H1 (cell line): ENCODE data around the gene GAMT. TPM values are rescaled to one million over a fixed set of nuclear protein-coding genes. Genes with fewer than 3 reads are reported as not detected.

ENCODE experiments used
- CTCF ChIA-PET: fragments of 300-600 bp; sonication (Branson Sonifier 250); formaldehyde crosslinking; loops from one replicate; lab custom pipeline; 2021; ENCODE audit not compliant: partially characterized antibody; lab: Charles Lee
- POLR2A ChIA-PET: fragments of 300-600 bp; sonication (Branson Sonifier 250); formaldehyde crosslinking; loops from one replicate; lab custom pipeline; 2021; ENCODE audit warnings: inconsistent platforms; ENCODE audit not compliant: partially characterized antibody; lab: Charles Lee
- DNase-seq, 2 experiments: peaks; one replicate each; pipeline versions ENCODE4 v3.0.0 to v3.0.0-alpha.2; 2010 to 2022; ENCODE audit warnings: low spot score in 2 of 2, low read depth in 1 of 2, mixed read lengths in 1 of 2
- FAIRE-seq: peaks from 2 replicates; lab custom pipeline; 2011; peaks lifted over from hg19 to GRCh38; lab: Jason Lieb, UNC
- H2AFZ ChIP-seq: 2 replicates; pipeline ENCODE4 v1.8.1; 2012; ENCODE audit warnings: low read length, inconsistent platforms
- H2AK5ac ChIP-seq: 2 replicates; pipeline ENCODE4 v1.6.1; 2013; ENCODE audit warnings: low read depth, low read length
- H2BK120ac ChIP-seq: replicated peaks from 2 replicates; pipeline ENCODE3; 2013; ENCODE audit warnings: low read depth, low read length, inconsistent platforms
- H2BK12ac ChIP-seq: 2 replicates; pipeline ENCODE4 v1.6.1; 2013; ENCODE audit warnings: low read depth, low read length
- H2BK15ac ChIP-seq: 2 replicates; pipeline ENCODE4 v1.6.1; 2013; ENCODE audit warnings: low read length
- H2BK20ac ChIP-seq: 2 replicates; pipeline ENCODE4 v1.6.1; 2013; ENCODE audit warnings: low read length
- H2BK5ac ChIP-seq: 2 replicates; pipeline ENCODE4 v1.6.1; 2013; ENCODE audit warnings: low read depth, low read length
- H3K14ac ChIP-seq: 2 replicates; pipeline ENCODE4 v1.6.1; 2013; ENCODE audit warnings: inconsistent platforms; ENCODE audit not compliant: insufficient read length
- H3K18ac ChIP-seq: 2 replicates; pipeline ENCODE4 v1.6.1; 2013; ENCODE audit warnings: low read length; ENCODE audit errors: extremely low read depth
- H3K23ac ChIP-seq: 2 replicates; pipeline ENCODE4 v1.6.1; 2013; ENCODE audit warnings: inconsistent platforms; ENCODE audit not compliant: insufficient read length
- H3K23me2 ChIP-seq: 2 replicates; pipeline ENCODE4 v1.6.1; 2013; ENCODE audit warnings: low read depth, low read length
- H3K27ac ChIP-seq: 2 replicates; pipeline ENCODE4 v1.6.1; 2011; ENCODE audit warnings: low read depth, low read length, inconsistent platforms
- H3K27me3 ChIP-seq, 4 experiments: replicated peaks in 1 of 4; 1 replicate in 1 of 4; 2 replicates in 3 of 4; pipeline versions ENCODE4 v1.6.1 to v1.8.1; 2011 to 2013; ENCODE audit warnings: low read length in 3 of 4, mild to moderate bottlenecking in 3 of 4, inconsistent platforms in 2 of 4, mixed read lengths in 2 of 4, moderate library complexity in 1 of 4; ENCODE audit not compliant: control insufficient read depth in 3 of 4, insufficient read depth in 3 of 4; ENCODE audit errors: extremely low read depth in 1 of 4
- H3K36me3 ChIP-seq, 4 experiments: 2 replicates each; pipeline versions ENCODE4 v1.6.1 to v1.8.1; 2011 to 2013; ENCODE audit warnings: mild to moderate bottlenecking in 4 of 4, low read length in 3 of 4, moderate library complexity in 2 of 4, control low read depth in 1 of 4, inconsistent platforms in 1 of 4; ENCODE audit not compliant: insufficient read depth in 4 of 4, control insufficient read depth in 2 of 4
- H3K4ac ChIP-seq: replicated peaks from 2 replicates; pipeline ENCODE3; 2013; ENCODE audit warnings: low read length, low read depth, mixed read lengths, inconsistent platforms; ENCODE audit not compliant: insufficient read length
- H3K4me1 ChIP-seq, 4 experiments: replicated peaks in 1 of 4; 1 replicate in 1 of 4; 2 replicates in 3 of 4; pipeline versions ENCODE4 v1.6.1 to v1.8.1; 2011 to 2013; ENCODE audit warnings: low read length in 3 of 4, inconsistent platforms in 2 of 4, mixed read lengths in 1 of 4; ENCODE audit not compliant: insufficient read depth in 4 of 4, control insufficient read depth in 3 of 4
- H3K4me2 ChIP-seq, 2 experiments: 2 replicates each; pipeline versions ENCODE4 v1.6.1 to v1.8.1; 2011 to 2013; ENCODE audit warnings: low read depth in 2 of 2, low read length in 2 of 2, control low read depth in 1 of 2, inconsistent platforms in 1 of 2, mild to moderate bottlenecking in 1 of 2; ENCODE audit not compliant: insufficient read depth in 1 of 2
- H3K4me3 ChIP-seq, 4 experiments: fragments of 200-600, 300-600 bp in 1 of 4; sonication (generic), shearing (Covaris generic), sonication (Bioruptor Twin) in 1 of 4; 2 replicates each; pipeline versions ENCODE4 v1.5.1 to v1.8.1; 2011 to 2016; ENCODE audit warnings: low read length in 4 of 4, low read depth in 3 of 4, control low read depth in 2 of 4, inconsistent platforms in 2 of 4, mild to moderate bottlenecking in 2 of 4, mixed read lengths in 1 of 4, moderate library complexity in 1 of 4; ENCODE audit not compliant: insufficient read depth in 2 of 4; ENCODE audit errors: extremely low read depth in 1 of 4
- H3K56ac ChIP-seq: replicated peaks from 2 replicates; pipeline ENCODE3; 2013; ENCODE audit warnings: low read depth, mild to moderate bottlenecking, mixed read lengths, low read length, inconsistent platforms; ENCODE audit not compliant: insufficient read length
- H3K79me1 ChIP-seq: 2 replicates; pipeline ENCODE4 v1.6.1; 2013; ENCODE audit warnings: low read depth, low read length, control low read depth
- H3K79me2 ChIP-seq, 2 experiments: 2 replicates each; pipeline versions ENCODE4 v1.6.1 to v1.8.1; 2012 to 2013; ENCODE audit warnings: low read length in 2 of 2, mild to moderate bottlenecking in 2 of 2, inconsistent platforms in 1 of 2; ENCODE audit not compliant: insufficient read depth in 2 of 2, control insufficient read depth in 1 of 2
- H3K9ac ChIP-seq, 4 experiments: replicated peaks in 1 of 4; 1 replicate in 1 of 4; 2 replicates in 3 of 4; pipeline versions ENCODE4 v1.6.1 to v1.8.1; 2011 to 2013; ENCODE audit warnings: low read depth in 3 of 4, low read length in 3 of 4, control low read depth in 2 of 4, mild to moderate bottlenecking in 2 of 4, moderate library complexity in 2 of 4, inconsistent platforms in 1 of 4; ENCODE audit errors: extremely low read depth in 1 of 4
- H3K9me3 ChIP-seq, 2 experiments: 2 replicates each; pipeline versions ENCODE4 v1.6.1 to v1.8.1; 2012 to 2013; ENCODE audit warnings: mild to moderate bottlenecking in 2 of 2, moderate library complexity in 2 of 2, control low read depth in 1 of 2, inconsistent platforms in 1 of 2, low read depth in 1 of 2, low read length in 1 of 2, mixed read lengths in 1 of 2; ENCODE audit not compliant: insufficient read depth in 2 of 2
- H4K20me1 ChIP-seq, 2 experiments: replicated peaks in 1 of 2; 2 replicates each; pipeline versions ENCODE3 to v1.8.1; 2011 to 2013; ENCODE audit warnings: inconsistent platforms in 2 of 2, low read length in 2 of 2, mild to moderate bottlenecking in 1 of 2; ENCODE audit not compliant: insufficient read depth in 2 of 2, control insufficient read depth in 1 of 2
- H4K5ac ChIP-seq: 2 replicates; pipeline ENCODE4 v1.6.1; 2013; ENCODE audit warnings: low read length, low read depth, mixed read lengths, inconsistent platforms; ENCODE audit not compliant: insufficient read length
- H4K8ac ChIP-seq: 2 replicates; pipeline ENCODE4 v1.8.0; 2013; ENCODE audit warnings: mild to moderate bottlenecking, moderate library complexity, low read length, inconsistent platforms; ENCODE audit not compliant: insufficient read depth; ENCODE audit errors: extremely low read depth
- H4K91ac ChIP-seq: replicated peaks from 2 replicates; pipeline ENCODE3; 2013; ENCODE audit warnings: low read length, mixed read lengths, inconsistent platforms; ENCODE audit not compliant: insufficient read length
- BACH1 ChIP-seq: IDR thresholded peaks from 2 replicates; pipeline ENCODE4 v1.6.1; 2012; ENCODE audit warnings: low read length, improper control_type of control experiment
- CREB1 ChIP-seq: IDR thresholded peaks from 2 replicates; pipeline ENCODE4 v1.6.1; 2012; ENCODE audit warnings: inconsistent platforms
- FOSL1 ChIP-seq: IDR thresholded peaks from 2 replicates; pipeline ENCODE4 v1.6.1; 2011; ENCODE audit warnings: mild to moderate bottlenecking, low read depth, low read length, moderate library complexity; ENCODE audit not compliant: insufficient read depth
- HDAC6 ChIP-seq: IDR thresholded peaks from one replicate; pipeline ENCODE4 v1.7.1; 2012; ENCODE audit warnings: low read depth, mild to moderate bottlenecking, inconsistent platforms, low read length, moderate library complexity
- KDM5A ChIP-seq: fragments of 200-600 bp; IDR thresholded peaks from 2 replicates; pipeline ENCODE4 v1.7.1; 2012; ENCODE audit warnings: mild to moderate bottlenecking, low read length, inconsistent platforms, mixed read lengths
- NANOG ChIP-seq: IDR thresholded peaks from 2 replicates; pipeline ENCODE4 v1.6.1; 2011; ENCODE audit warnings: low read length, low read depth, mild to moderate bottlenecking, inconsistent platforms; ENCODE audit not compliant: insufficient read depth, poor library complexity, severe bottlenecking
- NRF1 ChIP-seq: IDR thresholded peaks from 2 replicates; pipeline ENCODE4 v1.6.1; 2011; ENCODE audit warnings: mild to moderate bottlenecking, low read depth, low read length, improper control_type of control experiment
- PHF8 ChIP-seq: fragments of 200-600 bp; sonication (generic); conservative IDR thresholded peaks from 2 replicates; pipeline ENCODE4 v1.7.1; 2012; ENCODE audit warnings: low read depth, mild to moderate bottlenecking, inconsistent platforms, low read length, moderate library complexity
- RAD21 ChIP-seq, 2 experiments: IDR thresholded peaks in 1 of 2; conservative IDR thresholded peaks in 1 of 2; 2 replicates each; pipeline ENCODE4 v1.6.1; 2011; ENCODE audit warnings: low read depth in 2 of 2, low read length in 2 of 2, improper control_type of control experiment in 1 of 2, inconsistent platforms in 1 of 2, mild to moderate bottlenecking in 1 of 2, moderate library complexity in 1 of 2
- TAF7 ChIP-seq: optimal IDR thresholded peaks from 2 replicates; pipeline ENCODE3; 2011; ENCODE audit warnings: low read depth, mild to moderate bottlenecking, inconsistent platforms, low read length, moderate library complexity, borderline replicate concordance
- WGBS, 2 experiments: shearing (Covaris generic) in 1 of 2; methylation state at CpG; one replicate each; pipeline versions ENCODE4 v1.1.6 to v1.1.7; 2013 to 2015; ENCODE audit warnings: low lambda C conversion rate in 2 of 2, mixed read lengths in 2 of 2, inconsistent platforms in 1 of 2, low coverage in 1 of 2, missing lambda C conversion rate in 1 of 2; ENCODE audit not compliant: insufficient replicate concordance in 2 of 2, insufficient coverage in 1 of 2, insufficient read length in 1 of 2; ENCODE audit errors: extremely low coverage in 1 of 2, missing lambda C conversion rate in 1 of 2; 5-methylcytosine and 5-hydroxymethylcytosine counted together
- polyA plus RNA-seq, 7 experiments: library from polyadenylated mRNA; depleted of rRNA in 3 of 7; stranded (reverse) in 5 of 7; unstranded in 2 of 7; fragments of >200 nt in 5 of 7; fragments of 200-250 nt in 2 of 7; gene quantifications; 1 replicate in 5 of 7; 2 replicates in 1 of 7; 4 replicates in 1 of 7; pipeline versions ENCODE4 v1.2.1 to v1.2.3, GENCODE V29; 2011 to 2013; ENCODE audit warnings: missing spikeins in 2 of 7, mixed read lengths in 2 of 7
- total RNA-seq: library from RNA; stranded (reverse); fragmentation: NEBNext Ultra II Directional; extraction: Animal tissue kit (Norgen Biotek cat#: 25700); gene quantifications from 2 replicates; pipeline ENCODE4 v1.2.1, GENCODE V29; 2021
- TF ChIP-seq, protein P1 (sequence below): IDR thresholded peaks from 2 replicates; pipeline ENCODE4 v1.6.1; 2012; ENCODE audit warnings: low read length, inconsistent platforms

GAMT gene
- total and polyA plus RNA-seq, 2 of the 8 experiments (the other 6 are each of a cell fraction or from before 2014, with no cell fraction given), result 17.2 to 35.6 TPM

DNA sequence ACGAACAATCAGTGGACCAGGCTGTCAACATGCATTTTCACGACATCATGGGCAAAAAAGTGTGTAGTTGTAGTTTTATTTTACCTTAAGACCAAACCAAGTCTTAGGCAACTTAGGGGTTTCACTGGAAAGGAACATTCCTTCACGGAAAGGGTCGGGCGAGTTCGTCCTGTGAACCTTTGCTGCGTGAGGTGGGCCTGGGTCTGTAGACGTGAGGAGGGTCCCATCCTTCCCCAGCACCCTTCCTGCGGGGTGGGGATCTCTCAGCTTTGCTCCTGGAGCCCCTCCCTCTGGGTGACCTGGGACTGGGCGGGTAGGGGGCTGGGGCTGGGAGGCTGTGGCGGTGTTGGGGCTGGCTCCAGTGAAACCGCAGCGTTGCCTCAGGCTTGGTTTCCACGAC, 24.6 kb upstream of the GAMT start:
- no peak overlapping the region for H3K4me2 ChIP-seq
- no peak overlapping the region for H3K23ac ChIP-seq
- TF ChIP-seq RAD21 (IDR thresholded peaks at IDR 0.05 in 1 of 2, conservative IDR thresholded peaks at IDR 0.05 in 1 of 2; ENCODE audit: low read depth in 2 of 2, low read length in 2 of 2) (no peak), CREB1 (no peak), TAF7 (no peak), BACH1 (no peak), PHF8 (no peak), FOSL1 (no peak), KDM5A (no peak), NANOG (no peak), HDAC6 (no peak), NRF1 (no peak)
- TF ChIP-seq, protein P1, sequence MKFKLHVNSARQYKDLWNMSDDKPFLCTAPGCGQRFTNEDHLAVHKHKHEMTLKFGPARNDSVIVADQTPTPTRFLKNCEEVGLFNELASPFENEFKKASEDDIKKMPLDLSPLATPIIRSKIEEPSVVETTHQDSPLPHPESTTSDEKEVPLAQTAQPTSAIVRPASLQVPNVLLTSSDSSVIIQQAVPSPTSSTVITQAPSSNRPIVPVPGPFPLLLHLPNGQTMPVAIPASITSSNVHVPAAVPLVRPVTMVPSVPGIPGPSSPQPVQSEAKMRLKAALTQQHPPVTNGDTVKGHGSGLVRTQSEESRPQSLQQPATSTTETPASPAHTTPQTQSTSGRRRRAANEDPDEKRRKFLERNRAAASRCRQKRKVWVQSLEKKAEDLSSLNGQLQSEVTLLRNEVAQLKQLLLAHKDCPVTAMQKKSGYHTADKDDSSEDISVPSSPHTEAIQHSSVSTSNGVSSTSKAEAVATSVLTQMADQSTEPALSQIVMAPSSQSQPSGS, result no peak
- H4K8ac ChIP-seq, result no peak overlapping the region
- H2AK5ac ChIP-seq, result no peak overlapping the region
- H4K5ac ChIP-seq, result no peak overlapping the region
- H3K9me3 ChIP-seq, result no peaks in the 10 kb centered on the region
- DNase-seq (no peak), FAIRE-seq (no peak)
- H3K4ac ChIP-seq, result no peak overlapping the region
- H3K18ac ChIP-seq, result no peak overlapping the region
- H3K56ac ChIP-seq, result no peak overlapping the region
- H3K79me1 ChIP-seq, result peaks cover 11% of the 10 kb centered on the region
- no peak overlapping the region for H2BK120ac ChIP-seq
- H3K27me3 ChIP-seq, result no peaks in the 10 kb centered on the region
- H3K36me3 ChIP-seq, result peaks cover 35 to 82% (median 70%) of the 10 kb centered on the region in 4 experiments
- no peak overlapping the region for H3K14ac ChIP-seq
- peaks cover 0 to 3% (median 0%) of the 10 kb centered on the region in 4 experiments; a peak in 1 of 7 replicates for H3K4me1 ChIP-seq
- no peak overlapping the region for H4K91ac ChIP-seq
- H3K4me3 ChIP-seq, result no peak overlapping the region
- POLR2A ChIA-PET, result interaction anchor here (0.9 to 1.9 kb wide), 4 partner anchors 9 to 14 kb away, joined by 3 to 7 read pairs (median 5); no protein-coding TSS in a partner anchor
- H2BK15ac ChIP-seq, result no peak overlapping the region
- CTCF ChIA-PET, result interaction anchor here (0.6 kb wide), 1 partner anchor 13 kb away, joined by 3 read pairs; no protein-coding TSS in a partner anchor
- 85% methylated on average over 14 of the region's 14 CpGs; no CpG with 5 or more reads in 1 of the 2 experiments for WGBS, 2 experiments
- H2AFZ ChIP-seq, result no peak overlapping the region
- peaks cover 0 to 50% of the 10 kb centered on the region in 2 experiments; a peak in 3 of 4 replicates for H3K79me2 ChIP-seq
- H2BK5ac ChIP-seq, result no peak overlapping the region; the same call in 1 of the 2 replicates
- no peaks in the 10 kb centered on the region for H3K23me2 ChIP-seq
- peaks cover 34 to 48% of the 10 kb centered on the region in 2 experiments for H4K20me1 ChIP-seq
- no peak overlapping the region for H2BK12ac ChIP-seq
- H2BK20ac ChIP-seq, result no peak overlapping the region
- no peak overlapping the region for H3K9ac ChIP-seq
- no peak overlapping the region for H3K27ac ChIP-seq
